ENCODE measurements around the gene RPS8.

DNA sequence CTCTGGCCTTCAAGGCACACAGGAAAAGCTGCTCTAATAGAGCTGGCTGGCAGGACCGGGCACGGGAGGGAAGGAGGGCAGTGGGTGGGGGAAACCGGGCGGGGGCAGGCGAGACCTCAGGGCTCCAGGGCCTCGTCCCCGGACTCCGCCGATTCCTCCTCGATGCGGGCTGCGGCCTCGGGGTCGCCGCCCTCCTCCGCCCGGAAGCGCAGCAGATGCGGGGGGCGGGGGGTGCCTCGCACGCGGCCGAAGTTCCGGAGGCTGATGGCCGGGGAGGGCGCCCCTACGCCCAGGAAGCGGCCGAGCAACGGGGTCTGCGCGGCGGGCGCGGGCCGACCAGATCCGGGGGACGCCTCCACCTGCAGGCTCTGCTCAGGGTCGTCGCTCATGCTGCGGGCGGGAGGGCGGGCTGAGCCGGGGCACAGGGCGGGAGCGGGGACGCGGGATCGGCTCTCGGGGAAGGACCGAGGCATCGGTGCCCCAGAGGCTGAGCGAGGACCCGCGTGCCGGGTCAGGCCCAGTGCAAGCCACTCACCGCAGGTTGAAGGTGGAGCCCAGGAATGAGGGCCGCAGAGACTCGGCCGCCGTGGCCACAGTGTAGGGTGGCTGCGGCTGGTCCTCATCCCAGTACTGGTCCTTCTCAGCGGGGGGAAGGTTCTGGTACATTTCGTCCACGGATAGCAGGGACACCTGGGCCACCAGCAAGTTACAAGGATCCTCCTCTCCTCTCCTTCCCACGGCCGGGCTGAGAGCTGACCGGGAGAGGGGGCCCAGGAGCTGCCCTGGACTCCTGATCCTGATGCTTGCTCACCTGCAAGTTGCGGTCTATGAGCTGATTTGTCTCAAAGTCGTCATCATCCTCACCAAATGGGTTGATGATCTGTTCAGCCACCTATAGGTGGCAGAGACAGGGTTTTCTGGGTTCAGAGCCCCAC, 9.0 kb downstream of the RPS8 start:
- TF ChIP-seq, protein P1, sequence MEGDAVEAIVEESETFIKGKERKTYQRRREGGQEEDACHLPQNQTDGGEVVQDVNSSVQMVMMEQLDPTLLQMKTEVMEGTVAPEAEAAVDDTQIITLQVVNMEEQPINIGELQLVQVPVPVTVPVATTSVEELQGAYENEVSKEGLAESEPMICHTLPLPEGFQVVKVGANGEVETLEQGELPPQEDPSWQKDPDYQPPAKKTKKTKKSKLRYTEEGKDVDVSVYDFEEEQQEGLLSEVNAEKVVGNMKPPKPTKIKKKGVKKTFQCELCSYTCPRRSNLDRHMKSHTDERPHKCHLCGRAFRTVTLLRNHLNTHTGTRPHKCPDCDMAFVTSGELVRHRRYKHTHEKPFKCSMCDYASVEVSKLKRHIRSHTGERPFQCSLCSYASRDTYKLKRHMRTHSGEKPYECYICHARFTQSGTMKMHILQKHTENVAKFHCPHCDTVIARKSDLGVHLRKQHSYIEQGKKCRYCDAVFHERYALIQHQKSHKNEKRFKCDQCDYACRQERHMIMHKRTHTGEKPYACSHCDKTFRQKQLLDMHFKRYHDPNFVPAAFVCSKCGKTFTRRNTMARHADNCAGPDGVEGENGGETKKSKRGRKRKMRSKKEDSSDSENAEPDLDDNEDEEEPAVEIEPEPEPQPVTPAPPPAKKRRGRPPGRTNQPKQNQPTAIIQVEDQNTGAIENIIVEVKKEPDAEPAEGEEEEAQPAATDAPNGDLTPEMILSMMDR (IDR thresholded peaks at IDR 0.05) = no peak
- TF ChIP-seq POLR2A (IDR thresholded peaks at IDR 0.05) (no peak), EP300 (IDR thresholded peaks at IDR 0.05) (no peak)
